NCI-H1092 (cell line): Measurements from ENCODE around the gene PP2D1.
"Not testable (repeated sequence)": the region's sequence is repeated elsewhere in the genome, so short reads cannot be mapped to it uniquely, and the experiment has no call there.

Experiments
- DNase-seq: peaks from one replicate; lab custom pipeline; 2025; lab: John Stamatoyannopoulos, UW

The PP2D1 gene

DNA sequence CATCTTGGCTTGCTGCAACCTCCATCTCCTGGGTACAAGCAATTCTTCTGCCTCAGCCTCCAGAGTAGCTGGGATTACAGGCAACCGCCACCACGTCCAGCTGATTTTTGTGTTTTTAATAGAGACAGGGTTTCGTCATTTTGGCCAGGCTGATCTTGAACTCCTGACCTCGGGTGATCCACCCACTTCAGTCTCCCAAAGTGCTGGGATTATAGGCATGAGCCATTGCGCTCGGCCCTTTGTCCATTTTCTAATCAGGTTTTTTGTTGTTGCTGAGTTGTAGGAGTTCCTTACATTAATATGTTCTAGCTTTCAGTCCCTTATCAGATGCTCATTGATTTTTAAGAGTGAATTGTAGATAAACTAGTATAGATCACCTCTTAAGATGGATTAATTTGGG is 44.9 kb downstream of the PP2D1 start:
- no peak for DNase-seq

DNA sequence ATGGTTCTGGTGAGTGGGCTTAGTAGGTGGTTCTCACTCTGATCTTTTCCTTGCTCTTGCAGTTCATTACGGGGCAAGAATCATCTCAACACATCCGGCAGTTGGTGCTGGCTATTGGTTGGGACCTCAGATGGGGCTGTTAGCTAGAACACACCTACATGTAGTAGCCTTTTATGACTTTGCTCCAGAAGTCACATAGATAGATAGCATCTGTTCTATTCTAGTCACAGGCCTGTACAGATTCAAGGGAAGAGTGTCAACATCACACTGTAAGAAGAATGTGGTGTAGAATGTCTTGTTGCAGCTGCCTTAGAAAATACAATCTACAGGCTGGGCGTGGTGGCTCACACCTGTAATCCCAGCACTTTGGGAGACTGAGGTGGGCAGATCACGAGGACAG is 50.1 kb downstream of the PP2D1 start:
- no peak for DNase-seq

DNA sequence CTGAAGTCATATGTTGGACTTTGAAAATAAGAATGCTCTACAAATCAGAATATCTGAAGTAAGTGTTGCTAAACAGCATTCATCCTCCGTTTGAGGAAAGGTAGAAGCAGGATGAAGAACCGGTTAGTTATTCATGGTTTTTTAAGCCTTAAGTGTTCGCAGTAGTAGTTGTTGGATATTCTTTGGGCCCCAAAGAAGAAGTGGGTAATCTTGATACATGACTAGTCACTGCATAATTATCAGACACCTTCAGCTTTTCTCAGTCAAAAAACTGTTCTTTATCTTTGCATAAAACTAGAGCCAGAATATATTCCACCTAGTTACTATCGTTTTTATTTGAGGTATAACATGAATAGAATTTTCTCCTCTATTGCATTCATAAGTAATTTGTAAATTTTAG is 51.4 kb downstream of the PP2D1 start:
- no peak for DNase-seq

DNA sequence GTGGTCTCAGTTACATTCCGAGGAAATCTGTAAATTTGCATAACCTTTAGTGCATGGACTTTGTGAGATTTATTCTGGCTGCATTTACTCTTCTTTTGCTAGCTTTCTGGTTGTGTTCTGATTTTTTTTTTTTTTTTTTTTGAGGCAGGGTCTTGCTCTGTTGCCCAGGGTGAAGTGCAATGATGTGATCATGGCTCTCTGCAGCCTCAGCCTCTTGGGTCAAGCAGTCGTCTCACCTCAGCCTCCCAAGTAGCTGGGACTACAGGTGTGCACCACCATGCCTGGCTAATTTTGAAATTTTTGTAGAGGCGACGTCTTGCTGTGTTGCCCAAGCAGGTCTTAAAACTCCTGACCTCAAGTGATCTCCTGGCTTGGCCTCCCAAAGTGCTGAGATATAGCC is 52.6 kb downstream of the PP2D1 start:
- DNase-seq: no peak

DNA sequence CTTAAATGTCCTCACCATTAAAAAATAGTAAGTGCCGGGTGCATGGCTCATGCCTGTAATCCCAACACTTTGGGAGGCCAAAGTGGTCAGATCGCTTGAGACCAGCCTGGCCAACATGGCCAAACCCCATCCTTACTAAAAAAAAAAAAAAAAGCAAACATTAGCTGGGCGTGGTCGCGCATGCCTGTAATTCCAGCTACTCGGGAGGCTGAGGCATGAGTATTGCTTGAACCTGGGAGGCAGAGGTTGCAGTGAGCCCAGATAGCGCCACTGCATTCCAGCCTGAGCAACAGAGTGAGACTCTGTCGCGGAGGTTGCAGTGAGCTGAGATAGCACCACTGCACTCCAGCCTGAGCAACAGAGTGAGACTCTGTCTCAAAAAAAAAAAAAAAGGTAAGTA is 54.7 kb downstream of the PP2D1 start:
- not testable (repeated sequence) for DNase-seq

DNA sequence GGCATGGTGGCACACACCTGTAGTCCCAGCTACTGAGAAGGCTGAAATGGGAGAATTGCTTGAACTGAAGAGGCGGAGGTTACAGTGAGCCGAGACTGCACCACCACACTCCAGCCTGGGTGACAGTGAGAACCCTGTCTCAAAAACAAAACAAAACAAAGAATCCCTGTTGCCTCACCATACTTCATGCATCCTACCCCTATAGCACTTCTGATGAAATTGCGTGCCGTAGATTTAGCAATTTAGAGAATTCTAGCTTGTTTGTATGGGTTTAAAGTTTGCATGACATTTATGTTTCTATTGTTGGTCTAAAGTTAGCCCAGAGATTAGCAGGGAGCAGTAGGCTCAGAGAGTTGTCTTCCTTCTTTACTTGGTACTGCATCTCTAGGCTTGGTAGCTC is 57.4 kb downstream of the PP2D1 start:
- DNase-seq: no peak

DNA sequence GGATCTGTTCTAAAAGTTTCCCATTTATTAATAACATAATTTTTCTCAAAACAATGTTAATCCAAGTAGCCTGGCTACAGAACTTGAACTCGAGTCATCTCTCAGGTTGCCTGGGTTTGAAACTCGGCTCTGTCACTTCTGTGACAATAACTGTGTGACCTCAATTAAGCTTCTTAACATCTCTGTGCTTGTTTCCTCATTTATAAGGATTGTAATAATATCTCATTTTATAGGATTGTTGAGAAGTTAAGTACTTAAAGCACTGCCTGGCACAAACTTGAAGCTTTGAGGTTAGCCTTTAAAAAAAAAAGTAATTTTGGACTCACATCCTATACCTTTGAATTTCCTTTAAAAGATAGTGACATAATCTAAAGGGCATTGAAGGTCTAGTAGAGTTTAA is 61.7 kb downstream of the PP2D1 start:
- no peak for DNase-seq

DNA sequence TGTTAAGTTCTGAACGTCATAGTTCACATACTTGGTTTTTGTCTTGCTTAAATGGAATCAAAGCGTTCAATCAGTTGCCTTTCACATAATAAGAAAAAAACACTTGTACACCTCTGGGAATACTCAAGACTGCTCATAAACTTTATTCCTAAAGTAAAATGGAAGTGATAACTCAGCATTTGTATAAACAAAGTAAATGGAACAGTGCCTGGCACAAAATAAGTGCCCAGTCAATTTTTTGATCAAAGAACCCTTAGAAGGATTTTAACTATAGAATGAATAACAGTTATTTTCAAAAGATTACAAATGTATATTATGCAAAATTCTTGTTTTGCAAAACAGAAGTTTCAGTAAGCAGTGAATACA is 63.9 kb downstream of the PP2D1 start:
- DNase-seq: no peak

DNA sequence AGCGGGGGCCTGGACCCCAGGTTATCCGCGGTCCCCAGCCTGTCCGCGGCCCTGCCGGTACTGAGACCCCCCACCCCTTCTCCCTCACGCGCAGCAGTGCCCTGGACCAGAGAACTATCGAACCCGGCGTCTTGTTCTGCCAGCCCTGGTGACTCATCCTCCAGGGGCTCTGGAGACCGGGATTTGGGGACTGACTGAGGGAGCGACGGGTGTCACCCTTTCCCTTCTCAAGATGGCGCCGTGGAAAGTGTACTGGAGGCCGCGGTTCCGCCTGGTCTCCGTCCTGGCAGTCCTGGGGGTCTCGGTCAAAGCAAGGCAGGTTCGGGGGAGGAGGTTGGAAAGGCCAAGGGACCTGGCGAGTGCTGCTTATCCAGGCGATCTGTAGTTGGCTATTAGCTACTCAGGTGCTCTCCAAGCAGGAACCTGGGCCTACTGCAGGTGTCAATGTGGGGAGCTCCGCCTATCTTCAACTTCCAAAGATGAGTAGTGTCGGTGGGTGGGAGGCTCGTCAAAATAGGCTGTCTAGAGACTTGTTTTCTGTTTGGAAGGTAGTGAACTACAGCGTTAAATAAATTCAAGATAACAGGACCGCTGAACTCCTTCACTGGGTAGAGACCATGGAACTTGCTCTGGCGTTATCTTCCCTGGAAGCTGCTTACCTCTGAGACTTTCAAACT is 64.4 kb downstream of the PP2D1 start:
- no peak for DNase-seq

DNA sequence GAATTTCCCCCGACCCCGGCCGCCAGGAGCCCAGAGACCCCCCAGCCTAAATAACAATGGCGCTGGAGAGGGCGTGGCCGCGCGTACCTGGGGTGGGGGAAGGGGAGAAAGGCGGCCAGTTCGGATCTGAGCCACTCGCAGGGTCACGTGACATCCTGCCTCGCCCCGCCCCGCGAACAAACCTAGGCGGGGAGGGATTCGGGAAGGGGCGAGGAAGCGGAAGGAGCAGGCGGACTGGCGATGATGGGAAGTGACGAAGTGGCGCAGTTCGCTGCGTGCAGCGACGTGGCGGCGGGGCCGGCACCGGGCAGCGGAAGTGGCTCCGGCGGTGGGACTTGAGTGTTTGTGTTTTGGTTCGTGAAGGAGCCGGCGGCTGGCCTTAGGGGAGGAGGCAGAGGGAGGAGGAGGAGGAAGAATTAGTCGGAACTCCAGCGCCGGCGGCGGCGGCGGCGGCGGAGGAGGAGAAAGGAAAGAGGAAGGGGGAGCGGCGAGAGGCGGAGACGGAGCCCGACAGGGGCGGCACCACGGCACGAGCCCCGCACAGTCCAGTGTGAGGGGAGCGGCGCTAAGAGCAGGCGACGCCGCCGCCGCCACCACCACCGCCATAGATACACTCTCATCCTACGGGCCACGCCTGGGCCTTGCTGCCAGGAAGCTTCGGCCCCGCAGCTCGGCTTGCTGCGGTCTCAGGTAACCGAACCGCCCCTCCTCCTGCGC is 65.1 kb downstream of the PP2D1 start, which contains the start of gene RAB5A:
Gene RAB5A, plus strand, starts transcription at position 266 of the 717 bp plus-strand sequence. CDS start 3,802 bp downstream, outside the sequence.
- peak; percentile 96 for DNase-seq

DNA sequence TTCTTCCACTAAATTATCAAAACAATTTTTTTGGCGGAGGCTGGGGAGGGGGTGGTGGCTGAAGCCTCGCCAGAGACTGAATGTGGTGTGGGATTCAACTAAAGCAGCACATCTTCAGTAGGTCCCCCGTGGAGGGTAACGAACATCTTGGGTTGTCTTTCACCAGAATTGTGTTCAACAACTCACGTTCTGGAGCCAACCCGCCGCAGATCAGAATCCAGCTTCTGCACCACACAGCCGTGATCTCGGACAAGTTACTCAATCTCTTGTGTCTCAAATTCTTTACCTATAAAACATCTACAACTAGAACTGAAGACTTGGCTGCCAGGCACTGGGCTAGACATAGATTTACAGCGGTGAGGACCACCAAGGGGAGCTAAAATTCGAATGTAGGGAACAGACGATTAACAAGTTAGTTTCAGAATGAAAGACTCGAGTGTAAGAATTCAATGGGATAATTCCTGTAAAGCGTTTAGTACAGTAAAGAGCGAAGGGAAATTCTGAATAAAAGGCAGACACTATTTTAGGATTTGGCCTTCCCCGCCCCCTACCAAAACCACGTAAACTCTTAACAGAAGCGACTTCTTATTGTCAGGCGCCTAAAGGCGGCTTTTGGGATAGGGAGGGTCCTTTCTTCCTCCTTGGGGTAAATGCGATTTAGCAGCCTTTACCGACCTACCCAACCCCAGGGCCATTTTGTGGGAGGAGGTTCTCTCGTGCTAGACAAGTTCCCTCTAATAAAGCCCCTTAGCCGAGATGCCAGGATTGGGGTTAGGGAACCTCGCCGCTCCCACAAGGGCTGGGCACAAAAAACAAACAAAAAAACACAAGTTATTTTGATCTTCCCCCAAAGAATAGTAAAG is 65.9 kb downstream of the PP2D1 start:
- DNase-seq: no peak

DNA sequence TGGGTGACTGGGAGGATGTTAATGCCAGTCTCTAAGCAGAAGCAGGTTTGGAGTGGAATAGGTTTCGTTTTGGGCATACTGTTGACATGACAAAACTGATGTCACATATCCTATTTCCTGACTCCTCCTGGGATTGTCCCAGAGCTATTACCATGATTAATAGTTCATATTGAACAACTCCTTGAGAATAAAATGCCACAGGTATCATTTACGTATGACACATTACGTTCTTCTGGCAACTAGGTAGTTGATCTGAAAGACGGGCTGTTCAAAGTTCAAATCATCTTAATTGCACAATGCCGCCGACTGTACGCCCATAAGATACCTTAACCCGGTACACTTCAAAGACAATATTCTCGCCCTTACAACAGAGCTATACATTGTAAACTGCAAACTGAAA is 66.5 kb downstream of the PP2D1 start:
- DNase-seq: no peak

DNA sequence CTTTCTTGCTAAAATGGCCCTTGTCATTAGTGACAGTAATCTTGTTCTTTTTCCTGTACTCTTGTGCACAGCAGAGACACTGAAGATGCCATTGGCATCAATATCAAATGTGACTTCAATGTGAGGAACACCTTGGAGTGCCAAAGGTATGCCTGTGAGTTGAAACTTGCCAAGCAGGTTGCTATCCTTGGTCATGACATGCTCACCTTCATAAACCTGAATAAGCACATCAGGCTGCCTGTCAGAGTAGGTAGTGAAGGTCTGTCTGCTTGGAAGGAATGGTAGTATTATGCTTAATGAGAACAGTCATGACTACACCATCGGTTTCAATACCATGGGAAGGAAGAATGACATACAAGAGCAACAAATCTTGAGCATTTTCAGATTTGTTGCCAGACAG is 71.4 kb downstream of the PP2D1 start:
- no peak for DNase-seq

DNA sequence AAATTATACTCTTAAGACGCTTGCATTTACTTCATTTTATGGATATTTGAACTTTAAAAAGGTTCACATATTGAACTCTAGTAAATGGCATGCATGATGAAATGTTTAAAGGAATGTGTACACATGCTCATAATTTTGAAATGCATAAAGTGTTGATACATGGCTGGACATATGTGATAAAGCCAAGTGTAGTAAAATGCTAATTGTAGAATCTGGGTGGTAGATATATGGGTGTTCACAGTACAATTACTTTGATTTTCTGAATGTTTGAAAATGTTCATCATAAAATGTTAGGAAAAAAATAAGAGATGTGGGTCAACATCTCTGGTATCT is 73.8 kb downstream of the PP2D1 start:
- no peak for DNase-seq

DNA sequence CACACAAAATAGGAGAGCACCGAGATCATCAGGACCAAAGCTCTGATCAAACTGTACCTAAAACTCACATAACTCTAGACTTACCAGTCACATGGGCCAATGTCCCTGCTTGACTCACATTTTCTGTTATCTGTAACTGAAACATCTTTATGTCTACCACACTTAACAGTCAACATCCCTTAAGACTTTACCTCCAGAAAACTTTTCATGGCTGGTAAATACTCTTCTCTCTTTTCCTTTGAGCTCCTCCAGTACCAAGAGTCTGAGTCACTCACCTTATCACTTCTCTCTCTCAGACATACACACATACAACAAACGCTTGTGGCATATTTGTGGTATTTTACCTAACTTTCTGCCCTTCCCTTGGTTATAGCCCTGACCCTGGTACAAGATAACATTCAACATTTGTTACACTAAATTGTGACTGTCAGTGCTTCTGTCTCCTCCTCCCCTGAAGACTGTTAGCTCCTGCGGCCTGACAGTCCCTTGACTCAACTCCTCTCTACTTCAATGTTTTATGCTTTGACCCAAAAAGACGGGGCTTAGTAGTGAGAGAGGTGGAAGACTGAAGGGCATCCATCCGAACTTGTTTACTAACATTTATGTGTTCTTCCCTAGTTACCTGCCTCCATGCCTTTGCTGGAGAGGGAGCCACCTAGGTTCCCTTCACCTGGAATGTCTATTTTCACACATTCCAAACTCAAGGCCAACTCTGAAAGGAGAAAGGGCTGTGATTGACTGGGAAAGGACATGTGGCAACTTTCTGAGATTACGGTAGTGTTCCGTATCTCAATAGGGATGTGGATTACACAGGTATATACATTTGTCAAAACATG is 74.4 kb downstream of the PP2D1 start:
- no peak for DNase-seq
